GM12864 (cell line): Measurements from ENCODE around the gene CTNNA2.

Source experiments
- DNase-seq: peaks from one replicate; pipeline ENCODE4 v3.0.0-alpha.2; 2011; ENCODE audit warnings: low read depth
- H3K4me3 ChIP-seq: 2 replicates; pipeline ENCODE4 v1.5.1; 2011; ENCODE audit warnings: mild to moderate bottlenecking, low read depth, low read length, control low read depth
- TF ChIP-seq, protein P1 (sequence below): IDR thresholded peaks from 2 replicates; pipeline ENCODE4 v1.5.1; 2011; ENCODE audit warnings: low read depth, mild to moderate bottlenecking, moderate library complexity, low read length, control low read depth, inconsistent platforms; ENCODE audit errors: missing control alignments

The CTNNA2 gene

DNA sequence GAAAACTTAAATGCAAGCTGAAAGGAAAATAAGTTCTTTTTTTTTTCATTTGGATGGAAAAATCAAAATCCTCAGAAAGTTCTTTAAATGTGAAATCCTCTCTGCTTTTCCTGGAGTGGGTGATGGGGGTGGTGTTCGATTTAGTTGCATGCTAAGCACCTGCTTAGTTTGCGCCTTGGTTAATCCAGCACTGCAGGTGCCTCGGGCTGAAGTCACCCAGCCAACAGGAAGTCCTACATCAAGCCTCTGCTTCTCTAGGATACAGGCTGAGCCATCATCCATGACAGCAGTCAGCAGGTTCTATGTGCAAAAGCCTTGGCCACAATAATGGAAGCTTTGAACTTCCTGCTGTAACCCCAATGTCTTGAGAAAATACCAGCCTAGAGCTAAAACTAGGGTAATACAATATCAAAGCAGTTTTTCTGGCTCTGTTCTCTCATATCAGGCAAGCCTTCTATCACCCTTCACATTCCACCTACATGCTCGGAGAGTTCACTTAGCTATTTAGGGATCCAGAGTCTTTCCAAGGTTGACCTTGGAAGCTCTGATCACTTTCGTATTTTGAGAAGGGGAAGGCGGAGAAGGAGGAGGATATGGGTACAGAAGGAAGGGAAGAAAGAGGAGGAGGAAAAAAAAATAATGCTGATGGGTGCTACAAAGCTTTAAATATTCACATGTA is 907.8 kb downstream of the CTNNA2 start:
- DNase-seq, result no peak
- TF ChIP-seq, protein P1, sequence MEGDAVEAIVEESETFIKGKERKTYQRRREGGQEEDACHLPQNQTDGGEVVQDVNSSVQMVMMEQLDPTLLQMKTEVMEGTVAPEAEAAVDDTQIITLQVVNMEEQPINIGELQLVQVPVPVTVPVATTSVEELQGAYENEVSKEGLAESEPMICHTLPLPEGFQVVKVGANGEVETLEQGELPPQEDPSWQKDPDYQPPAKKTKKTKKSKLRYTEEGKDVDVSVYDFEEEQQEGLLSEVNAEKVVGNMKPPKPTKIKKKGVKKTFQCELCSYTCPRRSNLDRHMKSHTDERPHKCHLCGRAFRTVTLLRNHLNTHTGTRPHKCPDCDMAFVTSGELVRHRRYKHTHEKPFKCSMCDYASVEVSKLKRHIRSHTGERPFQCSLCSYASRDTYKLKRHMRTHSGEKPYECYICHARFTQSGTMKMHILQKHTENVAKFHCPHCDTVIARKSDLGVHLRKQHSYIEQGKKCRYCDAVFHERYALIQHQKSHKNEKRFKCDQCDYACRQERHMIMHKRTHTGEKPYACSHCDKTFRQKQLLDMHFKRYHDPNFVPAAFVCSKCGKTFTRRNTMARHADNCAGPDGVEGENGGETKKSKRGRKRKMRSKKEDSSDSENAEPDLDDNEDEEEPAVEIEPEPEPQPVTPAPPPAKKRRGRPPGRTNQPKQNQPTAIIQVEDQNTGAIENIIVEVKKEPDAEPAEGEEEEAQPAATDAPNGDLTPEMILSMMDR, result no peak
- H3K4me3 ChIP-seq, result no peak overlapping the region

DNA sequence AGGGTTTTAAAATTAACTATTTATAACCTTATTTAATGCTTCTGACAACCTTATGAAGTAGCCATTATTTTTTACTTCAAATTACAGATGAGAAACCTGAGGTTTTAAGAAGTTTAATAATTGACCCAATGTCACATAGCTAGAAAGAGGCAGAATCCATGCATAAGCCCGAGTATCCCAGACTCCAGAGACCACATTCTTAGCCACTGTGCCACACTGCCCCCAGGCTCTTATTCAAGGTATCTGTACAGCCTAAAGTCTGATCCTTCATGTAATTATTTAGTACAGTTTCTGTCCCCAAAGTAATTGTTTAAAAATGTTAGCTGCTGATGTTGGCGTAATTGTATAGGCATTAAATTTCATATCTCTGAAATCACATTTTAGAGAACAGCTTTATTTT is 916.4 kb downstream of the CTNNA2 start:
- TF ChIP-seq, protein P1, result no peak
- H3K4me3 ChIP-seq, result no peak overlapping the region
- no peak for DNase-seq

DNA sequence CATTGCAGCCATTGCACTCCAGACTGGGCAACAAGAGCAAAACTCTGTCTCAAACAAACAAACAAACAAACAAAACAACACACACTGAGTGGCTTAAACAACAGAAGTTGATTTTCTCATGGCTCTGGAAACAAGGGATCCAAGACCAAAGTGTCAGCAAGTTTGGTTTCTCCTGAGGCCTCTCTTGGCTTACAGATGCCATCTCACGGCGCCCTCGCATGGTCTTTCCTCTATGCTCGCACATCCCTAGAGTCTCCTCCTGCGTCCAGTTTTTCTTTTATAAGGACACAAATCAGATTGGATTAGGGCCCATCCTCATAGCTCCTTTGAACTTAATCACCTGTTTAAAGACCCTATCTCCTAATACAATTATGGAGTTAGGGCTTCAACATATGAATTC is 925.1 kb downstream of the CTNNA2 start:
- no peak overlapping the region for H3K4me3 ChIP-seq
- TF ChIP-seq, protein P1, result no peak
- DNase-seq, result no peak

DNA sequence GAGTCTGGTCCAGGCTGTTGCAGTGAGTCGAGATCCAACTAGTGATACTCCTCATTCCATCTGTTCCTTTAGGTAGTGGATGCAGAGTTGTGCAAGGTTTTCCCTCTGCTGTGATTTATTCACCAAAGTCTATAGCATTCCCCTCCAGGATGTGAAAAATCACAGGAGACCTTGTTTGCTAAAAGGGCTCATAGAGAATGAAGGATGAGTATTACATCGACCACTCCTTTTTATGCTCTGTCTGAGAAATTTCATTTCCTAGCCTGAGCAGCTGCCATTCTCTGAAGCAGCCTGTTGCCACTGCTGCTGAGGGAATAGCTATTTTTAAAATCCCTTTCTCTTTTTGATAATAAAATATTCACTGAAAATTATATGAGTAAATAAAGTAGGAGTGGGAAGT is 925.8 kb downstream of the CTNNA2 start:
- TF ChIP-seq, protein P1, result no peak
- no peak for DNase-seq
- no peak overlapping the region for H3K4me3 ChIP-seq

DNA sequence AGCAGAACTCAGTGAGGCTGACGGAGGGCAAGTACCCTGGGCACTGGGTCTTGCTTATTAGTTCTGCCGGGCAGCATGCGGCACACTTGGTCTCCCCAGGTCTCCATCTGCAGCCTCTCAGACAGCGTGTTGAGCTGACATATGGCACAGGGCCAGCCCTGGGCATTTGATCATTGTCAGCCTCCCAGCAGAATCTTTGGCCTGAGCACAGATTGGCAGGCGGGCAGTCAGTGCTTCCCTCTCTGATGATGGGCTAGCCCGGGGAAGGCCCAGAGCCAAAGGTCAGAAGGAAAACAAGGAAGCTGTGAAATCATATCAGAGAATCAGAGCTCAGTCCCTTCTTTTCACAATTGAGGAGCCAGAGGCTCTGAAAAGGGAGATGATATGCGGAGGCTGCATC is 941.8 kb downstream of the CTNNA2 start:
- no peak overlapping the region for H3K4me3 ChIP-seq
- DNase-seq, result no peak
- TF ChIP-seq, protein P1, result no peak

DNA sequence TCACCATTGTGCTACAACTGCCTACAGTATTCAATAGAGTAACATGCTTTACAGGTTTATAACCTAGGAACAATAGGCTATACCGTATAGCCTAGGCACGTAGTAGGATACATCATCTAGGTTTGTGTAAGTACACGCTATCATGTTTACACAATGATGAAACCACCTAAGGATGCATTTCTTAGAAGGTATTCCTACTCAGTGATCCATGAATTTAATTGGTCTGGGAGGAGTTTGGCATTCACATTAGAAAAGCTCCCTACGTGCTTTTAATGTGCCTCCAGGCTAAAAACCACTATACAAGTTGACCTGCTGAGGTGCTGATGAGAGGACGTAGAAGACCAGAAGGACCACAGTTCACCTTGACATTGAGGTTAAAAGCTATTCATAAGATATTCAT is 946.2 kb downstream of the CTNNA2 start:
- no peak for DNase-seq
- TF ChIP-seq, protein P1, result no peak
- no peak overlapping the region for H3K4me3 ChIP-seq

DNA sequence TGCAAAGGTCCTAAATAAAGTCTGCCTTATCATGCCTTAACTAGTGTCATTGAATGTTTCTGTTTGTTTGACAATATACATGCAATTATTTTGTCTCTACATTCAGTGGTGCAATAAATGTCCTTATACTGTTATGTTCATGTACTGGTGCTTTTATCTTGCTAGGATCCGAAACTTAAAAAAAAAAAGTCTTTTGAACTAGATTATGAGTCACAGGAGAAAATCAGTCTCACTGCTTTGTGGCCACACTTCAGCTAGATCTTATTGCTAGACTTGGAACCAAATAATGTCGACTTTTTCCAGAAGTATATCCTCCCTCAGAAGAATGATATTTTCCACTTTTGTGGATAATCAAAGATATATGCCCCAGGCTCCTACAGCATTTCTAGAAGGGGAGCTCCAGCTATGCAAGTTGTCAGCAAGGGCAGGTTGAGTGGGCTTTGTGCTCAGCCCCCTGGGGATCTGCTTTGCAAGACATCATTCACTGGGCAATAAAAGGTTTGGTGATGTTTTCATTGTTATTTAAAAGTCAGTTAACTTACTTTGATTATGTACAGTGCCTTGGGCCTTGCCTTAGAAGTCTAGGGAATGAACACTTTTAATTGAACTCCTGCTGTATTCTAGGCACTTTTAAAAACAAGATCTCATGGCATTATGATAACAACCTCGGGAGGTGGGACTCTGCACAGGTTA is 948.8 kb downstream of the CTNNA2 start:
- DNase-seq, result no peak
- TF ChIP-seq, protein P1, result no peak
- H3K4me3 ChIP-seq, result no peak overlapping the region
